Stimulated activated CD8-positive, alpha-beta memory T cell treated with anti-CD3 and anti-CD28 coated beads, Interleukin-7, amount 100 ng/mL, for 1 hour (primary cell): ENCODE data around the gene AK4.
"Not testable (repeated sequence)": the region's sequence is repeated elsewhere in the genome, so short reads cannot be mapped to it uniquely, and the experiment has no call there.

Experiments used
- DNase-seq, 2 donors: peaks; one replicate each; pipeline ENCODE4 v3.0.0-alpha.2; 2020; ENCODE audit warnings: low read depth in 2 of 2

AK4 gene

GRCh38 chr1:65148178-65148547, at the start of gene AK4:
Gene AK4 (plus strand): TSS chr1:65148203. CDS start chr1:65148408, 205 bp downstream.
- not testable (repeated sequence) for DNase-seq

GRCh38 chr1:65103807-65104206, 44.2 kb upstream of the AK4 start:
- no peak for DNase-seq

- DNase-seq, result no peak
Observed at GRCh38 chr1:65104854-65105534, 43.0 kb upstream of the AK4 start.

- no peak for DNase-seq
Observed at GRCh38 chr1:65105596-65105995, 42.4 kb upstream of the AK4 start.

- no peak for DNase-seq
Observed at GRCh38 chr1:65108025-65108642, 39.9 kb upstream of the AK4 start.

GRCh38 chr1:65109487-65109886, 38.5 kb upstream of the AK4 start:
- no peak for DNase-seq

GRCh38 chr1:65112811-65113210, 35.2 kb upstream of the AK4 start:
- DNase-seq, result no peak

- no peak for DNase-seq
Observed at GRCh38 chr1:65113298-65113697, 34.7 kb upstream of the AK4 start.

GRCh38 chr1:65114322-65114721, 33.7 kb upstream of the AK4 start:
- no peak for DNase-seq

GRCh38 chr1:65119951-65120350, 28.1 kb upstream of the AK4 start:
- no peak for DNase-seq

GRCh38 chr1:65129104-65129503, 18.9 kb upstream of the AK4 start:
- not testable (repeated sequence) for DNase-seq

- no peak for DNase-seq
Observed at GRCh38 chr1:65138524-65138923, 9.5 kb upstream of the AK4 start.

- DNase-seq, result not testable (repeated sequence)
Observed at GRCh38 chr1:65139793-65140192, 8.2 kb upstream of the AK4 start.

GRCh38 chr1:65141394-65141793, 6.6 kb upstream of the AK4 start:
- DNase-seq, result no peak

- DNase-seq, result no peak
Observed at GRCh38 chr1:65141918-65142317, 6.1 kb upstream of the AK4 start.

- not testable (repeated sequence) for DNase-seq
Observed at GRCh38 chr1:65143112-65143658, 4.8 kb upstream of the AK4 start.

GRCh38 chr1:65146908-65147423, 1.0 kb upstream of the AK4 start:
- DNase-seq, result no peak

- no peak for DNase-seq
Observed at GRCh38 chr1:65147424-65148177, 402 bp upstream of the AK4 start.

GRCh38 chr1:65148548-65149350, 746 bp downstream of the AK4 start:
- no peak for DNase-seq

- no peak for DNase-seq
Observed at GRCh38 chr1:65149351-65150107, 1.5 kb downstream of the AK4 start.

GRCh38 chr1:65150108-65150463, 2.1 kb downstream of the AK4 start:
- DNase-seq, result no peak
